B cell (primary cell): Measurements from ENCODE around the gene TLE6.
"Not testable (repeated sequence)": the region's sequence is repeated elsewhere in the genome, so short reads cannot be mapped to it uniquely, and the experiment has no call there.

Experiments used
- EZH2 ChIP-seq: IDR thresholded peaks from 2 replicates; pipeline ENCODE4 v1.6.1; 2012; ENCODE audit warnings: borderline replicate concordance, low read depth, mild to moderate bottlenecking, moderate library complexity, low read length; ENCODE audit not compliant: insufficient read depth, poor library complexity, severe bottlenecking
- TF ChIP-seq, protein P1 (sequence below): fragments of 200-600 bp; IDR thresholded peaks from one replicate; pipeline ENCODE4 v1.8.0; 2022; ENCODE audit warnings: antibody characterized with exemption, mild to moderate bottlenecking

DNA sequence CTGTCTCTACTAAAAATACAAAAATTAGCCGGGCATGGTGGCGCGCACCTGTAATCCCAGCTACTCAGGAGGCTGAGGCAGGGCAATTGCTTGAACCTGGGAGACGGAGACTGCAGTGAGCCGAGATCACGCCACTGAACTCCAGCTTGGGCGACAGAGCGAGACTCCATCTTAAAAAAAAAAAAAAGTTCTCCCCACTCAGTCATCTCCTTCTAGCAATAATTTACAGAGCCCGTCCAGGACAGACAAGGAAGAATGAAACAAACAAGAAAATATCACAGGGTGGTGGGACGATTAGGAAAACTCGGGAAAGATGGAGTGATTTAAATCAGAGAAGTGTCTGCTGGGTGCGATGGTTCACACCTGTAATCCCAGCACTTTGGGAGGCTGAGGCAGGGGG, 13.7 kb upstream of the TLE6 start:
- TF ChIP-seq, protein P1, sequence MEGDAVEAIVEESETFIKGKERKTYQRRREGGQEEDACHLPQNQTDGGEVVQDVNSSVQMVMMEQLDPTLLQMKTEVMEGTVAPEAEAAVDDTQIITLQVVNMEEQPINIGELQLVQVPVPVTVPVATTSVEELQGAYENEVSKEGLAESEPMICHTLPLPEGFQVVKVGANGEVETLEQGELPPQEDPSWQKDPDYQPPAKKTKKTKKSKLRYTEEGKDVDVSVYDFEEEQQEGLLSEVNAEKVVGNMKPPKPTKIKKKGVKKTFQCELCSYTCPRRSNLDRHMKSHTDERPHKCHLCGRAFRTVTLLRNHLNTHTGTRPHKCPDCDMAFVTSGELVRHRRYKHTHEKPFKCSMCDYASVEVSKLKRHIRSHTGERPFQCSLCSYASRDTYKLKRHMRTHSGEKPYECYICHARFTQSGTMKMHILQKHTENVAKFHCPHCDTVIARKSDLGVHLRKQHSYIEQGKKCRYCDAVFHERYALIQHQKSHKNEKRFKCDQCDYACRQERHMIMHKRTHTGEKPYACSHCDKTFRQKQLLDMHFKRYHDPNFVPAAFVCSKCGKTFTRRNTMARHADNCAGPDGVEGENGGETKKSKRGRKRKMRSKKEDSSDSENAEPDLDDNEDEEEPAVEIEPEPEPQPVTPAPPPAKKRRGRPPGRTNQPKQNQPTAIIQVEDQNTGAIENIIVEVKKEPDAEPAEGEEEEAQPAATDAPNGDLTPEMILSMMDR = not testable (repeated sequence)
- TF ChIP-seq EZH2 = not testable (repeated sequence)
